ENCODE measurements around the gene RDH16.
"Not testable (repeated sequence)": the region's sequence is repeated elsewhere in the genome, so short reads cannot be mapped to it uniquely, and the experiment has no call there.

Gene RDH16

DNA sequence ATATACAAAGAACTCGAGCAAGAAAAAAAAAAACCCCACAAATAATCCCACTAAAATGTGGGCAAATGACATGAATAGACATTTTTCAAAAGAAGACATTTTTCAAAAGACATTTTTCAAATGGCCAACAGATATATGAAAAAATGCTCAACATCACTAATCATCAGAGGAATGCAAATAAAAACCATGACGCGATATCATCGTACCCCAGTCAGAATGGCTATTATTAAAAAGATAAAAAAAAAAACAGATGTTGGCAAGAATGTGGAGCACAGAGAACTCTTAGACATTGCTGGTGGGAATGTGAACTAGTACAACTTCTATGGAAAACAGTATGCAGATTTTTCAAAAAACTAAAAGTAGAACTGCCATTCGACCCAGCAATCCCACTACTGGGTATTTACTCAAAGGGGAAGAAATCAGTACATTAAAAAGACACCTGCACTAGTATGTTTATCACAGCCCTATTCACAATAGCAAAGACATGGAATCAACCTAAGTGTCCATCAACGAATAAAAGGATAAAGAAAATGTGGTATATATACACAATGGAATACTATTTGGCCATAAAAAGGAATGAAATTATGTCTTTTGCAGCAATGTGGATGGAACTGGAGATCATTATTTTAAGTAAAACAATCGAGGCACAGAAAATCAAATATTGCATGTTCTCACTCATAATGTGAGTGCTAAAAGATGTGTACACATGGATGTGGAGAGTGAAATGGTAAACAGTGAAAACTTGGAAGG, 32.6 kb upstream of the RDH16 start:
- no peak for DNase-seq (ENCODE audit: low read depth)

DNA sequence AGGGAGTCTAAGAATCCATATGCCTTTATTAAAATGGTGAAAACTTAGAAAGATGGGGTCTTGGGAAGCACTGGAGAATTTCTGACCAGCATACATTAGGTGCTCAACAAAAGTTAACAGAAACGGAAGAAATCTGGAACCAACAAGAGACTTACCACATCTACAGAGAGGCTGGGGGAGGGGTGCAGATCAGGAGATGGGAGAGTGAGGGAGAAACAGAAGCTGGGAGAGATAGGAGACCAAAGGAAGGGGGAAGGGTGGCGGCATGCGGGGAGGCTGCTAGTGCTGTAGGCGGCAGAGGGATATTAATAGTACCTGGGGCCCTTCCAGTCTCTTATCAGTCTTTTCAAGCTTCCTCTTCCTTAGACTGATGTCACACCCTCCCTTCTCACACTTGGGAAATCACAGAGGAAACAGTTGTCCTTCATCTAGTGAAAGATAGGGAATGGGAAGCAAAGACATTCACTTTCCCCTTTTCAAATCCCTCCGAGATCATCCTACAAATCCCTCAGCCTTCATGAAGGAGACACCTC, 30.9 kb upstream of the RDH16 start:
- DNase-seq (ENCODE audit: low read depth): no peak

DNA sequence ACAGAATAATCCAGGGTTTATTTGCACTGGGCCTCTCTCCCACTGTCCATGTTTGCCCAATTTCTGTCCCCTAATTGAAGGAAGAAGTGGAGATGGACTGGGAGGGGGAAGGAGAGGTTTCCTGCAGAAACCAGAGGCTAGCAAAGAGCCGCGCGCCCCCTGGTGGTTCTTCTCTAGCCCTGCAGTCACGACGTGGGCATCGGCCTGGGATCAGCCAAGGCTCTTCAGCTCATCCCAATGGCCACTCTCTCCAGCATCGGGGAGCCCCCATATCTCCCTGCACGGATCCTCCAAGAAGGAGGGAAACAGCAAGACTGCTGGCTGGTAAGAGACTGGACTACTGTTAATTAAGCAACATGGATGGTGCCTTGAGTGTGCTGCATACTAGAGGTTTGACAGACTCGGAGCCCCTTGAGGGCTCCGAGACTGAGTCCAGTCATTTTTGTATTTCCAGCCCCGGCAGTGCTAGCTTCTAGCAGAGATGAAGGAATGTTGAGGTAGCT, 30.2 kb upstream of the RDH16 start:
- DNase-seq (ENCODE audit: low read depth): peak; percentile 67

GRCh38 chr12:56987011-56987410, 29.6 kb upstream of the RDH16 start:
- no peak for DNase-seq (ENCODE audit: low read depth)

DNA sequence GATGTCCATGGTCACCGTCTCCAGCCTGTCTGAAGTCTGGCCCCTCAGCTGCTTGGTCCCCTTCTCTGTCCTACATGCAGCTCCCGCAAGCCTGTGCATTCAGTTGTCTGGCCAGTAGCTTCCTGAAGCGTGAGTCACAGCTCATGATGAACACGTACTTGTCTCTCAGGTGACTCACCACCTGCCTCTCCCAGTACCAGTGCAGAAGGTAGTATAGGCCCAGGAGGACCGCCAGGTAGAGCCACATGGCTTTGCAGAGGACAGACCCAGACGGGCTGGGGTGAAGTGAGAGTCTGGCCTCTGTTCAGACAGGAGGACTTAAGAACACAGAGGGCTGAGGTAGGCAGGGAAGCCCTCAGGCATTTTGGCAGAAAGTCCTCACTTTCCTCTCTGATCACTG, 28.3 kb upstream of the RDH16 start:
- peak; percentile 12 for DNase-seq (ENCODE audit: low read depth)

DNA sequence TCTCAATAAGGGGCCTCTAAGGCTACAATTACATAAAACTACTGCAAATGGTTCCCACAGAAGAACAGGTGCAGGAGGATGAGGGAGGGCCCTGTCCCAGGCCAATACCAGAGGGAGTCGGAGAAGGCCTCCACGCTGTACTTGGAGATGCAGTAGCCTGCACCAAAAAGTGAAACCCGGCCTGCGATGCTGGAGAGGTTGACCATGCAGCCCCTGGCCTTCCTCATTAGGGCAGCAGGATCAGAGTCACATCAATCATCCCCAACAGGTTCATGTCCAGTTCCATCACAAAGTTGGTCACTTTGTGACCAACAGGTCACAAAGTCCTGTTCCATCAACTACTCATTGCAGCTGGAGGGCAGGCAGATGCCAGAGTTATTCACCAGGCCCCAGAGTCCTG, 26.0 kb upstream of the RDH16 start:
- DNase-seq (ENCODE audit: low read depth): no peak

GRCh38 chr12:56982578-56983236, 25.3 kb upstream of the RDH16 start:
- DNase-seq (ENCODE audit: low read depth): not testable (repeated sequence)

- DNase-seq (ENCODE audit: low read depth): no peak
These were observed 23.6 kb upstream of the RDH16 start for GRCh38 chr12:56980941-56981530.

DNA sequence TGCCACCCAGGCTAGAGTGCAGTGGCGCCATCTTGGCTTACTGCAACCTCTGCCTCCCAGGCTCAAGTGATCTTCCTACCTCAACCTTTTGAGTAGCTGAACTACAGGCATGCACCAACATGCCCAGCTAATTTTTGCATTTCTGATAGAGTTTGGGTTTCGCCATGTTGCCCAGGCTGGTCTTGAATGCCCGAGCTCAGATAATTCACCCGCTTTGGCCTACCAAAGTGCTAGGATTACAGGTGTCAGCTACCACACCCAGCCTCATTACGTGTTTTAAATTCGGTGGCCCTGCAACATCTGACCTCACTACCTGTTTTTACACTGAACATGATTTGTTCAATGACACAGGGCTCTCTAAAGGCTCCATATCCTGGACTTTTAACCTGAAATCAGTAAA, 22.9 kb upstream of the RDH16 start:
- DNase-seq (ENCODE audit: low read depth): no peak

DNA sequence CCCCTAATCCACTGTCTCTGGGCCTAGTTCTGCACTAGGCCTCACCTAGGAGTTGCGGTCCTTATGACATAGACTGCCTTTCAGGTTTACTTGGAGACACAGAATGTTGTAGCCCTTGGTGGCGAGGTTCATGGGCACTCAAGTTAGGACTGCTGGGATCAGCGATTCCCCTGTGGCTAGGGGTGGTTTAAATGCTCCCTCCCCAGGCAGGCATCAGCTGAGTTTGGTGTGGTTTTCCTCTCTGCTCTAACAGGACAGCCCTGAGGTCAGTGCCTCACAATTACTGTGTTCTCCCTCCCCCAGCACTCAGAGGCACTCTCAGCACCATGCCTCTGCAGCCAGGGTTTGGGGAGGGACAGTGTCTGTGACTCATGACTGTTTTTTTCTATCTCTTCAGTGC, 22.2 kb upstream of the RDH16 start:
- no peak for DNase-seq (ENCODE audit: low read depth)

DNA sequence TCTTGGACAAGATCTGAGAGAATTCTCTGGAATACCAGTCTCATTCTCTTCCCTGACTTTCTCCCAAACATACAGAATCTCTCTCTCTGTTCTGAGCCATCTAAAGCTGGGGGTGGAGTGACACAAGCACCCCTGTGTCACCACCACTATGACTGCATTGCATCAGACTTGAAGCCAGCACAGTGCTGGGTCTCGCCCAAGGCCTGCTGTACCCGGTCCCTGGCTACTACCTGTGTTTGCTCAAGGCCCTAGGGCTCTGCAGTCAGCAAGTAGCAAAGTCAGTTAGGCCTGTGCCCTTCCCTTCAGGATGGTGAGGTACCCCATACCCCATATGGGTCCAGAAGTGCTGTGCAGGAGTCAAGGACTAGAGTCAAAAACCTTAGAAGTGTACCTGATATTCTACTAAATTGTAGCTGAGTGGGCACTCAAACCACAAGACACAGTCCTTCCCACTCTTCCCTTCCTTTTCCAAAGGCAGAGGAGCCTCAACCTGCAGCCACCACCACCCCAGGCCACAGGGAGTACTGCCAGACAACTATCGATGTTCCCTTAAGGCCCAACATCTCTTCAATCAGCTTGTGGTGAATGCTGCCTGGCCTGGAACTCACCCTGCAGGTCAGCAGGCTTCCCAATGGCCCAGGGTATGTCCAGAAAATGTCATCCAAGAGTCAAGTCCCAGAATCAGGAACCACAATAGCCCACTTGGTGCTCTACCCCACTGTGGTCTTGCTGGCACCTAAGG, 21.2 kb upstream of the RDH16 start:
- DNase-seq (ENCODE audit: low read depth): no peak

GRCh38 chr12:56977361-56977760, 20.0 kb upstream of the RDH16 start:
- not testable (repeated sequence) for DNase-seq (ENCODE audit: low read depth)

- not testable (repeated sequence) for DNase-seq (ENCODE audit: low read depth)
These were observed 16.8 kb upstream of the RDH16 start for GRCh38 chr12:56974224-56974623.

GRCh38 chr12:56968910-56969309, 11.5 kb upstream of the RDH16 start:
- DNase-seq (ENCODE audit: low read depth): not testable (repeated sequence)

DNA sequence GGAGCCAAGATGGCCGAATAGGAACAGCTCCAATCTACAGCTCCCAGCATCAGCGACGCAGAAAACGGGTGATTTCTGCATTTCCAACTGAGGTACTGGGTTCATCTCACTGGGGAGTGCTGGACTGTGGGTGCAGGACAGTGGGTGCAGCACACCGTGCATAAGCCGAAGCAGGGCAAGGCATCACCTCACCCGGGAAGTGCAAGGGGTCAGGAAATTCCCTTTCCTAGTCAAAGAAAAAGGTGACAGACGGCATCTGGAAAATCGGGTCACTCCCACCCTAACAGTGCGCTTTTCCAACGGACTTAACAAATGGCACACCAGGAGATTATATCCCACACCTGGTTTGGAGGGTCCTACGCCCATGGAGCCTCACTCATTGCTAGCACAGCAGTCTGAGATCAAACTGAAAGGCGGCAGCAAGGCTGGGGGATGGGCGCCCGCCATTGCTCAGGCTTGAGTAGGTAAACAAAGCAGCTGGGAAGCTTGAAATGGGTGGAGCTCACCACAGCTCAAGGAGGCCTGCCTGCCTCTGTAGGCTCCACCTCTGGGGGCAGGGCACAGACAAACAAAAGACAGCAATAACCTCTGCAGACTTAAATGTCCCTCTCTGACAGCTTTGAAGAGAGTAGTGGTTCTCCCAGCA, 8.7 kb upstream of the RDH16 start:
- DNase-seq (ENCODE audit: low read depth): not testable (repeated sequence)

DNA sequence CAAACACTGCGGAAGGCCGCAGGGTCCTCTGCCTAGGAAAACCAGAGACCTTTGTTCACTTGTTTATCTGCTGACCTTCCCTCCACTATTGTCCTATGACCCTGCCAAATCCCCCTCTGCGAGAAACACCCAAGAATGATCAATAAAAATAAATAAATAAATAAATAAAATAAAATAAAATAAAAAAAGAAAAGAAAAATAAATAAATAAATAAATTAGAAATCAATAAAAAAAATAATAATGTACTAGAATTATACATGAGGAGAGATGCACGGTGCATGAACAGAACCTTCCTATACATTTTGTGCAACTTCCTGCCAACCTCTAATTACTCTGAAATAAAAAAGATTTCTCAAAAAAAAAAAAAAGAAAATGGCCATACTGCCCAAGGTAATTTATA, 7.7 kb upstream of the RDH16 start:
- DNase-seq (ENCODE audit: low read depth): not testable (repeated sequence)

DNA sequence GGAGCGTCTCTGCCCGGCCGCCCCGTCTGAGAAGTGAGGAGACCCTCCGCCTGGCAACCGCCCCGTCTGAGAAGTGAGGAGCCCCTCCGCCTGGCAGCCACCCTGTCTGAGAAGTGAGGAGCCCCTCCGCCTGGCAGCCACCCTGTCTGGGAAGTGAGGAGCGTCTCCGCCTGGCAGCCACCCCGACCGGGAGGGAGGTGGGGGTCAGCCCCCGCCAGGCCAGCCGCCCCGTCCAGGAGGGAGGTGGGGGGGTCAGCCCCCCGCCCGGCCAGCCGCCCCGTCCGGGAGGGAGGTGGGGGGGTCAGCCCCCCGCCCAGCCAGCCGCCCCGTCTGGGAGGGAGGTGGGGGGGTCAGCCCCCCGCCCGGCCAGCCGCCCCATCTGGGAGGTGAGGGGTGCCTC, 6.1 kb upstream of the RDH16 start:
- not testable (repeated sequence) for DNase-seq (ENCODE audit: low read depth)

DNA sequence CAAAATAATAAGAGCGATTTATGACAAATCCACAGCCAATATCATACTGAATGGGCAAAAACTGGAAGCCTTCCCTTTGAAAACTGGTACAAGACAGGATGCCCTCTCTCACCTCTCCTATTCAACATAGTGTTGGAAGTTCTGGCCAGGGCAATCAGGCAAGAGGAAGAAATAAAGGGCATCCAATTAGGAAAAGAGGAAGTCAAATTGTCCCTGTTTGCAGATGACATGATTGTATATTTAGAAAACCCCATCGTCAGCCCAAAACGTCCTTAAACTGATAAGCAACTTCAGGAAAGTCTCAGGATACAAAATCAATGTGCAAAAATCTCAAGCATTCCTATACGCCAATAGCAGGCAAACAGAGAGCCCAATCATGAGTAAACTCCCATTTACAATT, 4.8 kb upstream of the RDH16 start:
- DNase-seq (ENCODE audit: low read depth): not testable (repeated sequence)

- no peak for DNase-seq (ENCODE audit: low read depth)
These were observed 1.0 kb upstream of the RDH16 start for GRCh38 chr12:56958422-56958821.

DNA sequence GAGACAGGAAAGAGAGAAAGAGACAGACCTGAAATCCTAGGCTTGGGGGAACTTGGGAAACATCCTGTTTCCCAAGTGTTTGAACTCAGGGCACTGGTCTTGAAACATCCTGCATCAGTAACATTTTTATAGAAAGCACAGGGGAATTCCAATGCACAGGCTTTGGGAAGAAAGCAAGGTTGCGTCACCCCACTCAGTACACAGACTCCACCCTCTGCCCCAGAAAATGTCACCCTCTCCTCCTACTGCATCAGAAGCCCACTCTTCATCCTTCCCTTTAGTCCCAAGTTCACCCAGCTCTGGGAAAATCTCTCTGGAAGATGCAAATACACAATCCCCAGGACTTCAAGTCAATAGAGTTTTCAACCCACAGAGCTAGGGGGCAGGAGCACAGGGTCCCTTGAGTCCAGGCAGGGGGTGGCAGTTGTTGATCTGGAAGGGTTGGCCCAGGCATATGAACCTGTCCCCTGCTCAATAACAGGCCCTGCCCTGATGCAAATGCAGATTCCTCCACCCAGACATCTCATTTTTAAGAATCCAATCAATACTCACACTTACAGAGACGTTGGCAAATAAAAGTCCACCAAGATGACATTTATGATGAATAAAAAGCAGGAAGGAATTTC, 1.7 kb downstream of the RDH16 start:
- no peak for DNase-seq (ENCODE audit: low read depth)

DNA sequence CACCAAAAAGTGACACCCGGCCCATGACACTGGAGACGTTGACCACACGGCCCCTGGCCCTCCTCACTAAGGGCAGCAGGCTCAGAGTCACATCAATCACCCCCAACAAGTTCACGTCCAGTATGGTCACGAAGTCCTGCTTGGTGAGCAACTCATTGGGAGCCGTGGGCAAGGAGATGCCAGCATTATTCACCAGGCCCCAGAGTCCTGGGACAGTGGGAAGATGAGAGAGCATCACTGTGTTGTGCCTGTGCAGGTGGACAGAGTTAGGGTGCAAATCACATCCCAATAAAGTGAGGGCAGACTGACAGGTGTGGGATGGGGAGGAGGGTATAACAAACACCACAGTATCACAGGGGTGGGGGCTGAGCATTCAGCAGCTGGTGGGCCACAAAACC, 2.5 kb downstream of the RDH16 start:
- no peak for DNase-seq (ENCODE audit: low read depth)

Measured in activated T-cell treated with anti-CD3 and anti-CD28 coated beads for 48 hours (primary cell).